Islet precursor cell (in vitro differentiated cells): ENCODE measurements around the gene FAM83C.
"Not testable (repeated sequence)": the region's sequence is repeated elsewhere in the genome, so short reads cannot be mapped to it uniquely, and the experiment has no call there.

Source experiments
- DNase-seq: peaks from one replicate; pipeline ENCODE4 v3.0.0-alpha.2; 2018

FAM83C gene

GRCh38 chr20:35318502-35319157, 26.4 kb upstream of the FAM83C start:
- DNase-seq: no peak

- no peak for DNase-seq
Observed at GRCh38 chr20:35317416-35318210, 25.4 kb upstream of the FAM83C start.

- DNase-seq: no peak
Observed at GRCh38 chr20:35316086-35316485, 23.9 kb upstream of the FAM83C start.

- not testable (repeated sequence) for DNase-seq
Observed at GRCh38 chr20:35315632-35316020, 23.4 kb upstream of the FAM83C start.

- DNase-seq: no peak
Observed at GRCh38 chr20:35314816-35315631, 22.8 kb upstream of the FAM83C start.

GRCh38 chr20:35312318-35312717, 20.1 kb upstream of the FAM83C start:
- no peak for DNase-seq

- DNase-seq: no peak
Observed at GRCh38 chr20:35311822-35312221, 19.6 kb upstream of the FAM83C start.

GRCh38 chr20:35311409-35311808, 19.2 kb upstream of the FAM83C start:
- no peak for DNase-seq

GRCh38 chr20:35307666-35308653, 15.7 kb upstream of the FAM83C start:
- no peak for DNase-seq

- DNase-seq: peak; percentile 89
Observed at GRCh38 chr20:35306931-35307517, 14.8 kb upstream of the FAM83C start.

- DNase-seq: peak; percentile 99
Observed at GRCh38 chr20:35305682-35306556, 13.7 kb upstream of the FAM83C start.

GRCh38 chr20:35304956-35305355, 12.7 kb upstream of the FAM83C start:
- no peak for DNase-seq

GRCh38 chr20:35303735-35304491, 11.7 kb upstream of the FAM83C start:
- DNase-seq: peak; percentile 97

- DNase-seq: no peak
Observed at GRCh38 chr20:35303382-35303734, 11.1 kb upstream of the FAM83C start.

- no peak for DNase-seq
Observed at GRCh38 chr20:35302421-35303335, 10.5 kb upstream of the FAM83C start.

GRCh38 chr20:35301426-35301825, 9.2 kb upstream of the FAM83C start:
- no peak for DNase-seq

- no peak for DNase-seq
Observed at GRCh38 chr20:35300469-35301262, 8.4 kb upstream of the FAM83C start.

GRCh38 chr20:35299780-35300179, 7.6 kb upstream of the FAM83C start:
- no peak for DNase-seq
